OCI-LY1 (cell line): ENCODE data around the gene CRIM1.

ENCODE experiments used
- H2AFZ ChIP-seq: fragments of 200-600 bp; sonication (generic), shearing (Covaris generic); 2 replicates; pipeline ENCODE4 v1.6.0; 2014; ENCODE audit warnings: antibody characterized with exemption, mild to moderate bottlenecking, low read length
- H3F3A ChIP-seq: fragments of 200-600 bp; sonication (generic), shearing (Covaris generic); 2 replicates; pipeline ENCODE4 v1.6.0; 2014; ENCODE audit warnings: mild to moderate bottlenecking, antibody characterized with exemption, low read length, moderate library complexity; ENCODE audit not compliant: insufficient read depth
- H3K27ac ChIP-seq: fragments of 200-600 bp; sonication (generic); 2 replicates; pipeline ENCODE4 v1.5.1; 2014; ENCODE audit warnings: low read length, mixed run types, mild to moderate bottlenecking, low read depth; ENCODE audit not compliant: poor library complexity, severe bottlenecking
- H3K27me3 ChIP-seq: fragments of 200-600 bp; sonication (generic); 2 replicates; pipeline ENCODE4 v1.6.0; 2014; ENCODE audit warnings: antibody characterized with exemption, mild to moderate bottlenecking, low read length, moderate library complexity; ENCODE audit not compliant: insufficient read depth
- H3K36me3 ChIP-seq: fragments of 200-600 bp; sonication (generic); 2 replicates; pipeline ENCODE4 v1.6.1; 2014; ENCODE audit warnings: mild to moderate bottlenecking, antibody characterized with exemption, low read length, moderate library complexity, mixed read lengths; ENCODE audit not compliant: insufficient read depth
- H3K4me1 ChIP-seq: fragments of 200-600 bp; sonication (generic); 2 replicates; pipeline ENCODE4 v1.5.1; 2014; ENCODE audit warnings: mild to moderate bottlenecking, low read length, moderate library complexity; ENCODE audit not compliant: insufficient read depth, severe bottlenecking
- H3K4me2 ChIP-seq: fragments of 200-600 bp; sonication (generic), shearing (Covaris generic); 2 replicates; pipeline ENCODE4 v1.6.1; 2014; ENCODE audit warnings: low read length
- H3K4me3 ChIP-seq: fragments of 200-600 bp; sonication (generic); 2 replicates; pipeline ENCODE4 v1.5.1; 2014; ENCODE audit warnings: low read length, low read depth, mild to moderate bottlenecking, mixed read lengths; ENCODE audit not compliant: poor library complexity, severe bottlenecking
- H3K79me2 ChIP-seq: fragments of 200-600 bp; shearing (Covaris generic); 2 replicates; pipeline ENCODE4 v1.6.1; 2016; ENCODE audit warnings: mixed run types, low read length, mixed read lengths; ENCODE audit not compliant: insufficient read depth
- H3K9ac ChIP-seq: fragments of 200-600 bp; sonication (generic), shearing (Covaris generic); 2 replicates; pipeline ENCODE4 v1.6.1; 2014; ENCODE audit warnings: mild to moderate bottlenecking, low read length, mixed read lengths
- H3K9me2 ChIP-seq: fragments of 200-600 bp; sonication (generic), shearing (Covaris generic); 2 replicates; pipeline ENCODE4 v1.6.1; 2014; ENCODE audit warnings: low read depth, mild to moderate bottlenecking, low read length, mixed read lengths
- H3K9me3 ChIP-seq: fragments of 200-600 bp; shearing (Covaris generic); 2 replicates; pipeline ENCODE4 v1.6.1; 2014; ENCODE audit warnings: low read length, mixed read lengths
- H4K20me1 ChIP-seq: fragments of 200-600 bp; sonication (generic), shearing (Covaris generic); 2 replicates; pipeline ENCODE4 v1.6.0; 2016; ENCODE audit warnings: mild to moderate bottlenecking, low read length; ENCODE audit not compliant: insufficient read depth
- CTCF ChIP-seq: fragments of 200-600 bp; sonication (generic), shearing (Covaris generic); IDR thresholded peaks from 2 replicates; pipeline ENCODE4 v1.5.1; 2017; ENCODE audit warnings: mild to moderate bottlenecking, antibody characterized with exemption, low read length, moderate library complexity, mixed read lengths
- EZH2 ChIP-seq: fragments of 200-600 bp; sonication (generic), shearing (Covaris generic); IDR thresholded peaks from 2 replicates; pipeline ENCODE4 v1.8.0; 2017; ENCODE audit warnings: borderline replicate concordance, mixed run types, mild to moderate bottlenecking, antibody characterized with exemption, low read length, moderate library complexity, mixed read lengths

Gene CRIM1

GRCh38 chr2:36455788-36456187 lies 100.2 kb downstream of the CRIM1 start:
- Histone ChIP-seq H3K36me3 (no peaks in the 10 kb centered on the region), H3K4me1 (no peaks in the 10 kb centered on the region), H3K9me2 (no peaks in the 10 kb centered on the region), H3K27me3 (no peaks in the 10 kb centered on the region), H2AFZ (no peak overlapping the region), H3F3A (no peaks in the 10 kb centered on the region), H3K4me3 (no peak overlapping the region), H3K9ac (no peak overlapping the region), H3K79me2 (no peaks in the 10 kb centered on the region), H3K4me2 (no peak overlapping the region), H3K27ac (no peak overlapping the region), H4K20me1 (no peaks in the 10 kb centered on the region), H3K9me3 (no peaks in the 10 kb centered on the region)
- no peak for TF ChIP-seq CTCF
- no peak for TF ChIP-seq EZH2

- TF ChIP-seq EZH2 (no peak), CTCF (no peak)
- H3K4me3 ChIP-seq = no peak overlapping the region
- H3K9me3 ChIP-seq = no peaks in the 10 kb centered on the region
- no peaks in the 10 kb centered on the region for H3K9me2 ChIP-seq
- H4K20me1 ChIP-seq = no peaks in the 10 kb centered on the region
- H3K9ac ChIP-seq = no peak overlapping the region
- no peak overlapping the region for H2AFZ ChIP-seq
- no peaks in the 10 kb centered on the region for H3K36me3 ChIP-seq
- no peaks in the 10 kb centered on the region for H3K27me3 ChIP-seq
- H3K27ac ChIP-seq = no peak overlapping the region
- H3F3A ChIP-seq = no peaks in the 10 kb centered on the region
- H3K79me2 ChIP-seq = no peaks in the 10 kb centered on the region
- no peak overlapping the region for H3K4me2 ChIP-seq
- H3K4me1 ChIP-seq = no peaks in the 10 kb centered on the region
These were observed 100.9 kb downstream of the CRIM1 start for GRCh38 chr2:36456227-36457175.

- no peaks in the 10 kb centered on the region for H3K79me2 ChIP-seq
- no peak overlapping the region for H3K4me2 ChIP-seq
- TF ChIP-seq EZH2 (no peak), CTCF (no peak)
- no peaks in the 10 kb centered on the region for H4K20me1 ChIP-seq
- no peak overlapping the region for H3K27ac ChIP-seq
- no peaks in the 10 kb centered on the region for H3K4me1 ChIP-seq
- H3K9ac ChIP-seq = no peak overlapping the region
- no peaks in the 10 kb centered on the region for H3F3A ChIP-seq
- no peaks in the 10 kb centered on the region for H3K9me2 ChIP-seq
- H2AFZ ChIP-seq = no peak overlapping the region
- no peaks in the 10 kb centered on the region for H3K36me3 ChIP-seq
- H3K9me3 ChIP-seq = no peaks in the 10 kb centered on the region
- no peaks in the 10 kb centered on the region for H3K27me3 ChIP-seq
- H3K4me3 ChIP-seq = no peak overlapping the region
These were observed 102.5 kb downstream of the CRIM1 start for GRCh38 chr2:36458106-36458505.
